ENCODE measurements around the gene CAPN5.
A peak's percentile ranks its signal among the peaks of the same experiment; 100 is the strongest.

The CAPN5 gene

DNA sequence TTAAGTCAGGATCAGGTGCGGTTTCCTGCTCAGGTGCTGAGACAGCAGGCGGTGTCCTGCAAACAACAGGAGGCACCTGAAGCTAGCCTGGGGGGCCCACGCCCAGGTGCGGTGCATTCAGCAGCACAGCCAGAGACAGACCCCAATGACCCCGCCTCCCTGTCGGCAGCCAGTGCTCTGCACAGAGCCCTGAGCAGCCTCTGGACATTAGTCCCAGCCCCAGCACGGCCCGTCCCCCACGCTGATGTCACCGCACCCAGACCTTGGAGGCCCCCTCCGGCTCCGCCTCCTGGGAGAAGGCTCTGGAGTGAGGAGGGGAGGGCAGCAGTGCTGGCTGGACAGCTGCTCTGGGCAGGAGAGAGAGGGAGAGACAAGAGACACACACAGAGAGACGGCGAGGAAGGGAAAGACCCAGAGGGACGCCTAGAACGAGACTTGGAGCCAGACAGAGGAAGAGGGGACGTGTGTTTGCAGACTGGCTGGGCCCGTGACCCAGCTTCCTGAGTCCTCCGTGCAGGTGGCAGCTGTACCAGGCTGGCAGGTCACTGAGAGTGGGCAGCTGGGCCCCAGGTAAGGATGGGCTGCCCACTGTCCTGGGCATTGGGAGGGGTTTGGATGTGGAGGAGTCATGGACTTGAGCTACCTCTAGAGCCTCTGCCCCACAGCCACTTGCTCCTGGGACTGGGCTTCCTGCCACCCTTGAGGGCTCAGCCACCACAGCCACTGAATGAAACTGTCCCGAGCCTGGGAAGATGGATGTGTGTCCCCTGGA lies 61.3 kb downstream of the CAPN5 start, which contains the start of gene MYO7A:
Gene MYO7A, plus strand, starts transcription at position 327 of the 772 bp plus-strand sequence. CDS start 2,389 bp downstream, outside the sequence.
- Histone ChIP-seq H3K9me3 (ENCODE audit: insufficient read depth, low read depth, low read length) (no peaks in the 10 kb centered on the region), H3K36me3 (ENCODE audit: insufficient read depth, low read length) (no peaks in the 10 kb centered on the region; the same call in 1 of the 2 replicates), H3K4me2 (ENCODE audit: low read depth, low read length, poor library complexity, severe bottlenecking) (peak within 1 kb of the TSS; percentile 53), H3F3A (ENCODE audit: low read depth) (no peaks in the 10 kb centered on the region), H2AFZ (ENCODE audit: low read length) (peak within 1 kb of the TSS; percentile 68; the same call in 1 of the 2 replicates), H3K27me3 (ENCODE audit: insufficient read depth, low read length, poor library complexity, severe bottlenecking) (no peaks in the 10 kb centered on the region), H3K9ac (ENCODE audit: low read depth, low read length, poor library complexity, severe bottlenecking) (peak within 1 kb of the TSS; percentile 22), H3K9me2 (replicated peaks; ENCODE audit: low read depth, low read length) (no peaks in the 10 kb centered on the region), H3K4me1 (ENCODE audit: insufficient read depth, low read length, poor library complexity, severe bottlenecking) (no peaks in the 10 kb centered on the region), H3K79me2 (ENCODE audit: insufficient read depth, low read length) (no peaks in the 10 kb centered on the region), H3K4me3 (ENCODE audit: low read length, poor library complexity, severe bottlenecking) (peak within 1 kb of the TSS; percentile 62), H4K20me1 (ENCODE audit: insufficient read depth, low read length, poor library complexity, severe bottlenecking) (no peaks in the 10 kb centered on the region)
- TF ChIP-seq CTCF (conservative IDR thresholded peaks at IDR 0.05; ENCODE audit: low read length) (no peak), EZH2phosphoT487 (IDR thresholded peaks at IDR 0.05; ENCODE audit: borderline replicate concordance) (no peak)

- Histone ChIP-seq H3K4me2 (ENCODE audit: low read depth, low read length, poor library complexity, severe bottlenecking) (no peak overlapping the region), H4K20me1 (ENCODE audit: insufficient read depth, low read length, poor library complexity, severe bottlenecking) (no peaks in the 10 kb centered on the region), H3K9me2 (replicated peaks; ENCODE audit: low read depth, low read length) (no peaks in the 10 kb centered on the region), H3K4me1 (ENCODE audit: insufficient read depth, low read length, poor library complexity, severe bottlenecking) (no peaks in the 10 kb centered on the region), H3F3A (ENCODE audit: low read depth) (no peaks in the 10 kb centered on the region), H3K9ac (ENCODE audit: low read depth, low read length, poor library complexity, severe bottlenecking) (no peak overlapping the region), H3K9me3 (ENCODE audit: insufficient read depth, low read depth, low read length) (no peaks in the 10 kb centered on the region), H3K79me2 (ENCODE audit: insufficient read depth, low read length) (no peaks in the 10 kb centered on the region), H2AFZ (ENCODE audit: low read length) (no peak overlapping the region), H3K4me3 (ENCODE audit: low read length, poor library complexity, severe bottlenecking) (no peak overlapping the region), H3K27me3 (ENCODE audit: insufficient read depth, low read length, poor library complexity, severe bottlenecking) (no peaks in the 10 kb centered on the region), H3K36me3 (ENCODE audit: insufficient read depth, low read length) (no peaks in the 10 kb centered on the region)
- TF ChIP-seq CTCF (conservative IDR thresholded peaks at IDR 0.05; ENCODE audit: low read length) (no peak), EZH2phosphoT487 (IDR thresholded peaks at IDR 0.05; ENCODE audit: borderline replicate concordance) (no peak)
Measured at GRCh38 chr11:77129069-77129841, 62.5 kb downstream of the CAPN5 start.

DNA sequence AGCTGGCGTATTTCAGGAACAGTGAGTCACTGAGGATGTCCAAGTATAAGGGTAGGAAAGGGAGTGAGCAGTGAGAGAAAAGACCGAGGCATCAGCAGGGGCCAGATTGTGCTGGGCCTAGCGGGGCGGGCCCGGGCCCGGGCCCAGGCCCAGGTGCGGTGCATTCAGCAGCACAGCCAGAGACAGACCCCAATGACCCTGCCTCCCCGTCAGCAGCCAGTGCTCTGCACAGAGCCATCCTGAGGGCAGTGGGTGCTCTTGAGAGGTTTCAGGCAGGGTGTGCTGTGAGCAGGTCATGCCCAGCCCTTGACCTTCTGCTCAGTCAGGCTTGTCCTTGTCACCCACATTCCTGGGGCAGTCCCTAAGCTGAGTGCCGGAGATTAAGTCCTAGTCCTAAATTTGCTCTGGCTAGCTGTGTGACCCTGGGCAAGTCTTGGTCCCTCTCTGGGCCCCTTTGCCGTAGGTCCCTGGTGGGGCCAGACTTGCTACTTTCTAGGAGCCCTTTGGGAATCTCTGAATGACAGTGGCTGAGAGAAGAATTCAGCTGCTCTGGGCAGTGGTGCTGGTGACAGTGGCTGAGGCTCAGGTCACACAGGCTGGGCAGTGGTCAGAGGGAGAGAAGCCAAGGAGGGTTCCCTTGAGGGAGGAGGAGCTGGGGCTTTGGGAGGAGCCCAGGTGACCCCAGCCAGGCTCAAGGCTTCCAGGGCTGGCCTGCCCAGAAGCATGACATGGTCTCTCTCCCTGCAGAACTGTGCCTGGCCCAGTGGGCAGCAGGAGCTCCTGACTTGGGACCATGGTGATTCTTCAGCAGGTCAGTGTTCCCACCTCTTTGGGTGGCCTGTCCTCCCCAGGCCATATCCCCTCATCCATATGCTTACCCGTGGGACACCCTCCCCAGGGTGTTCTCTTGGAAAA lies 63.3 kb downstream of the CAPN5 start:
- no peak overlapping the region for H3K9ac ChIP-seq (ENCODE audit: low read depth, low read length, poor library complexity, severe bottlenecking)
- H3K4me2 ChIP-seq (ENCODE audit: low read depth, low read length, poor library complexity, severe bottlenecking) = no peak overlapping the region
- no peaks in the 10 kb centered on the region for H3K79me2 ChIP-seq (ENCODE audit: insufficient read depth, low read length)
- no peaks in the 10 kb centered on the region for H4K20me1 ChIP-seq (ENCODE audit: insufficient read depth, low read length, poor library complexity, severe bottlenecking)
- no peak overlapping the region for H3K4me3 ChIP-seq (ENCODE audit: low read length, poor library complexity, severe bottlenecking)
- no peaks in the 10 kb centered on the region for H3F3A ChIP-seq (ENCODE audit: low read depth)
- H3K9me3 ChIP-seq (ENCODE audit: insufficient read depth, low read depth, low read length) = no peaks in the 10 kb centered on the region
- no peaks in the 10 kb centered on the region for H3K9me2 ChIP-seq (replicated peaks; ENCODE audit: low read depth, low read length)
- H3K36me3 ChIP-seq (ENCODE audit: insufficient read depth, low read length) = no peaks in the 10 kb centered on the region
- no peak overlapping the region for H2AFZ ChIP-seq (ENCODE audit: low read length)
- no peaks in the 10 kb centered on the region for H3K27me3 ChIP-seq (ENCODE audit: insufficient read depth, low read length, poor library complexity, severe bottlenecking)
- no peaks in the 10 kb centered on the region for H3K4me1 ChIP-seq (ENCODE audit: insufficient read depth, low read length, poor library complexity, severe bottlenecking)
- TF ChIP-seq EZH2phosphoT487 (IDR thresholded peaks at IDR 0.05; ENCODE audit: borderline replicate concordance) (no peak), CTCF (conservative IDR thresholded peaks at IDR 0.05; ENCODE audit: low read length) (no peak)
